Lower lobe of right lung (tissue), 2 donors: Measurements from ENCODE around the gene ACTC1. TPM values are rescaled to one million over a fixed set of nuclear protein-coding genes. Genes with fewer than 3 reads are reported as not detected.

Experiments used
- ATAC-seq, 2 donors: fragments of 200-7000 bp; cut with Tn5 transposase; one replicate each; pipeline ENCODE4 v1.9.1; 2020 to 2022; ENCODE audit warnings: mild to moderate bottlenecking in 2 of 2, moderate library complexity in 2 of 2
- DNase-seq: peaks from one replicate; pipeline ENCODE4 v3.0.0-alpha.2; 2020
- H3K27ac ChIP-seq: fragments of 200-600 bp; one replicate; pipeline ENCODE4 v1.8.0; 2022
- H3K27me3 ChIP-seq: fragments of 200-600 bp; one replicate; pipeline ENCODE4 v1.8.0; 2022; ENCODE audit warnings: low read depth
- H3K36me3 ChIP-seq: fragments of 200-600 bp; one replicate; pipeline ENCODE4 v1.8.0; 2022; ENCODE audit warnings: mild to moderate bottlenecking
- H3K4me1 ChIP-seq: fragments of 200-600 bp; one replicate; pipeline ENCODE4 v1.8.0; 2022
- H3K4me3 ChIP-seq: fragments of 200-600 bp; one replicate; pipeline ENCODE4 v1.8.0; 2022; ENCODE audit warnings: mild to moderate bottlenecking
- H3K9me3 ChIP-seq: fragments of 200-600 bp; one replicate; pipeline ENCODE4 v1.8.0; 2022
- CTCF ChIP-seq: fragments of 200-600 bp; IDR thresholded peaks from one replicate; pipeline ENCODE4 v1.8.0; 2022; ENCODE audit warnings: antibody characterized with exemption, mild to moderate bottlenecking
- intact Hi-C: fragments of 100-400 bp; cut with DNase I; formaldehyde crosslinking; loops from one replicate; pipeline ENCODE4 v1.11.0; 2022
- total RNA-seq: library from RNA; stranded (reverse); fragmentation: NEBNext Ultra II Directional; extraction: Animal tissue kit (Norgen Biotek cat#: 25700); gene quantifications from one replicate; pipeline ENCODE4 v1.2.1, GENCODE V29; 2021
- donor health status: DM: no; HTN: yes; CAD: no; lungs with severe emphysema.

The ACTC1 gene
- total RNA-seq, 1 donor from 2014 or later = 0.62 TPM

GRCh38 chr15:34804776-34805175, 9.4 kb upstream of the ACTC1 start:
- ATAC-seq (no peak), DNase-seq (no peak)
- no peaks in the 10 kb centered on the region for H3K4me1 ChIP-seq
- H3K9me3 ChIP-seq = no peaks in the 10 kb centered on the region
- no peak overlapping the region for H3K4me3 ChIP-seq
- no peak for TF ChIP-seq CTCF
- intact Hi-C loops = no loop called here
- no peaks in the 10 kb centered on the region for H3K27me3 ChIP-seq
- no peak overlapping the region for H3K27ac ChIP-seq
- no peaks in the 10 kb centered on the region for H3K36me3 ChIP-seq

GRCh38 chr15:34804113-34804512, 8.8 kb upstream of the ACTC1 start:
- Histone ChIP-seq H3K4me1 (no peaks in the 10 kb centered on the region), H3K9me3 (no peaks in the 10 kb centered on the region), H3K36me3 (no peaks in the 10 kb centered on the region), H3K4me3 (no peak overlapping the region), H3K27ac (no peak overlapping the region), H3K27me3 (no peaks in the 10 kb centered on the region)
- TF ChIP-seq CTCF = no peak
- intact Hi-C loops = no loop called here
- ATAC-seq (no peak), DNase-seq (no peak)

DNA sequence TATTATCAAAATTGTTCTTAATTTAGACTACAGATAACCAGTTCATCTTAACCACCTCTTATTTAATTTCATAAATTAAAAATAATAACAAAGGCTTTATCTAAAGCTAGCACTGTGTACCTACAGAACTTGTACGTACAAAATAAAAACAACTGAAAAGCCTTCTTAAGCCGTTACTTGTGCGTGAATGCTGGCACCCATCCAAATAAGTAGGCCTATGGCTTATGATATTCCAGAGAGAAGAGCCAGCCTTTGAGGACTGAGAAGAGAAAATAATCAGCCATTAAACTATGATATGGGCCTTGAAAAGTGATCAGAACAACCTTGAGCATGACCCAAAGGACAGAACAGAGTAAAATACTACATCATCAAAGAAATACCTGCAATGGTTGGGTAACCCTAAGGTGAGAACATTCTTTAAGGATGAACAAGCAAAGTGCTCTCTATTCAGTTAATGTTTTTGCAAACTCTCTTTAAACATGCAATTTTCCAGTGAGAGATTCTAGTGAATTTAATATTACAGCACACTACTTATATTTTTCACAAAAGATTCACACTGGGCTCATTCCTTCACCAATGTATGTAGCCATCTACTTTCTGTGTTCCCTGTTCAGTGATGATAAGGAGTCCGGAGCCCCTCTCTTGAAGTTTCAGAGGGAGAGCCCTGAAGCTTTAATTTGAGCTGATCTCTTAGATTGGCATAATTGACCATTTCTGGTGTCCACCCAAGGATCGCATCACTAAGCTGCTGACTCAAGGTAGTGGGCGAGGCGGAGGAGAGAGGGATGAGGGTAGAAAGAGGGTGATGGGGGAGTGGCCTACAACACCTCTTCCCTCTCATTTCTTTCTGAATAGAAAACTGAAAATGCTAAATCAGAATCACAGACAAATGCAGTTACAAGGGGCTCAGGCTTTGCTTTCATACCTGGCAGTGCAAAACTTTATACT, 7.7 kb upstream of the ACTC1 start:
- intact Hi-C loops = no loop called here
- Histone ChIP-seq H3K27ac (no peak overlapping the region), H3K4me3 (no peak overlapping the region), H3K36me3 (no peaks in the 10 kb centered on the region), H3K4me1 (no peaks in the 10 kb centered on the region), H3K27me3 (no peaks in the 10 kb centered on the region), H3K9me3 (no peaks in the 10 kb centered on the region)
- TF ChIP-seq CTCF = no peak
- no peak for DNase-seq
- no peak for ATAC-seq

- DNase-seq = no peak
- no peaks in the 10 kb centered on the region for H3K27me3 ChIP-seq
- no peak overlapping the region for H3K27ac ChIP-seq
- no peaks in the 10 kb centered on the region for H3K4me1 ChIP-seq
- no peaks in the 10 kb centered on the region for H3K9me3 ChIP-seq
- H3K4me3 ChIP-seq = no peak overlapping the region
- ATAC-seq = no peak
- intact Hi-C loops = no loop called here
- TF ChIP-seq CTCF = no peak
- no peaks in the 10 kb centered on the region for H3K36me3 ChIP-seq
Measured at GRCh38 chr15:34802371-34802770, 7.0 kb upstream of the ACTC1 start.

- no peak for TF ChIP-seq CTCF
- intact Hi-C loops = no loop called here
- Histone ChIP-seq H3K9me3 (no peaks in the 10 kb centered on the region), H3K36me3 (no peaks in the 10 kb centered on the region), H3K27me3 (peaks cover 20% of the 10 kb centered on the region), H3K27ac (no peak overlapping the region), H3K4me3 (no peak overlapping the region), H3K4me1 (no peaks in the 10 kb centered on the region)
- no peak for DNase-seq
- no peak for ATAC-seq
Measured at GRCh38 chr15:34799149-34800101, 4.1 kb upstream of the ACTC1 start.
